GM19238 (cell line): ENCODE results near the gene PID1.

Source experiments
- DNase-seq: peaks from one replicate; pipeline ENCODE4 v3.0.0; 2011; ENCODE audit warnings: low spot score; ENCODE audit not compliant: insufficient read length

Gene PID1

GRCh38 chr2:229261599-229261998 lies 9.5 kb downstream of the PID1 start:
- no peak for DNase-seq

GRCh38 chr2:229261076-229261475 lies 10.0 kb downstream of the PID1 start:
- DNase-seq = no peak

GRCh38 chr2:229257985-229258384 lies 13.1 kb downstream of the PID1 start:
- no peak for DNase-seq

GRCh38 chr2:229256376-229256775 lies 14.7 kb downstream of the PID1 start:
- DNase-seq = no peak

- no peak for DNase-seq
These were observed 16.9 kb downstream of the PID1 start for GRCh38 chr2:229254206-229254605.

- DNase-seq = no peak
These were observed 18.1 kb downstream of the PID1 start for GRCh38 chr2:229252996-229253395.

GRCh38 chr2:229252280-229252679 lies 18.8 kb downstream of the PID1 start:
- no peak for DNase-seq

- no peak for DNase-seq
These were observed 21.6 kb downstream of the PID1 start for GRCh38 chr2:229249536-229249935.

GRCh38 chr2:229246334-229246733 lies 24.8 kb downstream of the PID1 start:
- DNase-seq = no peak

GRCh38 chr2:229244975-229245374 lies 26.1 kb downstream of the PID1 start:
- DNase-seq = no peak

GRCh38 chr2:229243890-229244560 lies 27.1 kb downstream of the PID1 start:
- no peak for DNase-seq

- no peak for DNase-seq
These were observed 30.0 kb downstream of the PID1 start for GRCh38 chr2:229240984-229241491.

GRCh38 chr2:229239021-229239420 lies 32.1 kb downstream of the PID1 start:
- no peak for DNase-seq

- no peak for DNase-seq
These were observed 33.8 kb downstream of the PID1 start for GRCh38 chr2:229237270-229237669.

- DNase-seq = no peak
These were observed 35.8 kb downstream of the PID1 start for GRCh38 chr2:229235131-229235914.

GRCh38 chr2:229231885-229232284 lies 39.2 kb downstream of the PID1 start:
- no peak for DNase-seq

GRCh38 chr2:229231328-229231868 lies 39.7 kb downstream of the PID1 start:
- no peak for DNase-seq

- no peak for DNase-seq
These were observed 40.2 kb downstream of the PID1 start for GRCh38 chr2:229230911-229231310.

- DNase-seq = no peak
These were observed 40.8 kb downstream of the PID1 start for GRCh38 chr2:229230256-229230655.

GRCh38 chr2:229226382-229226781 lies 44.7 kb downstream of the PID1 start:
- no peak for DNase-seq

GRCh38 chr2:229223107-229223506 lies 48.0 kb downstream of the PID1 start:
- DNase-seq = no peak

- DNase-seq = no peak
These were observed 49.4 kb downstream of the PID1 start for GRCh38 chr2:229221641-229222040.
